ENCODE results near the gene MPP3. TPM values are rescaled to one million over a fixed set of nuclear protein-coding genes. Genes with fewer than 3 reads are reported as not detected.

Gene MPP3
- total RNA-seq, 1 experiment from 2014 or later: 5.7 TPM

DNA sequence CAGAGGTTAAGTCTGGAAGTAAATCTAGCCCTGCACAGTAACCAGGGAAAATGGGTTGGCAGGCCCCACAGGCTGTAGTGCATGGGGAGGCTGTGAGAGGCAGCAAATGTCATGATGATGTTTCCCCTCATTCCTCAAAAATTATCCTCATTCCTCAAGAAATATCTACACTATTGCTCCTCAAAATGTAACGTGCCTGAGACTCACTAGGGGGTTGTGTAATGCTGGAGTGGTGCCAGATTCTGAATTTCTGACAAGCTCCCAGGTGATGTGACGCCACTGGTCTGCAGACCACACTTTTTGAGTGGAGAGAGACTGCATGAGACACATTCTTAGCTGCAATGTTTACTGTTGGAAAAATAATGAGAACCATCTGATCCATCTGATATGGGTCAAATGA lies 1.2 kb upstream of the MPP3 start:
- no peak for TF ChIP-seq EZH2 (IDR thresholded peaks at IDR 0.05; ENCODE audit: borderline replicate concordance, low read depth, low read length, poor library complexity, severe bottlenecking)
- TF ChIP-seq CTCF (conservative IDR thresholded peaks at IDR 0.05; ENCODE audit: low read depth, low read length): no peak
- Histone ChIP-seq H3K27me3 (replicated peaks; ENCODE audit: insufficient read depth, low read depth, low read length, poor library complexity) (no peaks in the 10 kb centered on the region), H3K4me1 (ENCODE audit: insufficient read depth, low read length, poor library complexity, severe bottlenecking) (no peaks in the 10 kb centered on the region), H3K27ac (ENCODE audit: low read depth, low read length, poor library complexity, severe bottlenecking) (no peak overlapping the region), H3K36me3 (ENCODE audit: insufficient read depth, low read length, poor library complexity, severe bottlenecking) (no peaks in the 10 kb centered on the region), H3K9me3 (ENCODE audit: low read depth, low read length, poor library complexity, severe bottlenecking) (no peaks in the 10 kb centered on the region), H3K4me3 (ENCODE audit: low read depth, low read length, poor library complexity, severe bottlenecking) (no peak overlapping the region)
- BruUV-seq (replicated peaks): no TSS peak
- no peak for DNase-seq (ENCODE audit: low spot score)
- CTCF ChIA-PET: interaction anchor here (0.5 kb wide), 1 partner anchor 12 kb away, joined by 3 read pairs; no protein-coding TSS in a partner anchor
- POLR2A ChIA-PET (ENCODE audit: low non-redundant PET): no interaction called here
- intact Hi-C loops (cut with micrococcal nuclease; ENCODE audit: unreplicated experiment): no loop called here

DNA sequence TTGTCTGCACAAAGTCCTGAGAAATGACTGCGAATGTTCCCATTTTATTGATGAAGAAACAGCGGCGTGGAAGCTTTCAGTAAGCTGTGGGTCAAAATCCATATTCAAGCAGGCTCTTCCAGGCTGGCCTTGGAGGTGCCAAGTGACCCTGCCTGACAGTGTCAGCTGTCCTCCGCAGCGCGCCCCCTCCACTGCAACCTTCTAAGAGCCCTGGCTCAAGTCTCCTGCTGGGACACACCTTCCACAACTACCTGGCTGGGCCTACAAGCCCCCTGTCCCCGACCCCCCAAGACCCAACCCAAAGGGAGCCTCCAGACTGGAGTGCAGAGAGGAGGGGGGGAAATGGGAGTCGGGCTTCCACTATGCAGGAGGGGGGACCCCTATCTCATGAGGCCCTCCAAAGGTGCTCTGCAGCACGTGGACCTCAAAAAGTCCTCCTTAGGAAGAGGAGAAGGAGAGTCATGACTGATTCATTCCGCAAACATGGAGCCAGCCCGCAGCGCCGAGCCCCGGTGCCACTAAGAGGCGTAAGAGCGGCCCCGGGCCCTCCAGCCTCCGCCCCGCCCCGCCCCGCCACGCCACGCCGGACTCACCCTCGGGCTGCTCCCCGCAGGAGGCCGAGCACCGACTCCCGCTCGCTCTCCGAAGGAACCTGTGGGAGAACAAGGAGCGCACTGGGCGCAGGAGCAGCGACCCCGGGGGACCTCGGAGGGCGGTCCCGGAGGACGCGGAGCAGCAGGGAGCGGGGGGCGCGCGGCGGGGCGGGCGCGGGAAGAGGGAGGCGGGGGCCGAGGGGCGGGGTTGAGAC lies 574 bp downstream of the MPP3 start:
- TF ChIP-seq CTCF (conservative IDR thresholded peaks at IDR 0.05; ENCODE audit: low read depth, low read length) (no peak), EZH2 (IDR thresholded peaks at IDR 0.05; ENCODE audit: borderline replicate concordance, low read depth, low read length, poor library complexity, severe bottlenecking) (no peak)
- peak; percentile 14 for DNase-seq (ENCODE audit: low spot score)
- Histone ChIP-seq H3K27ac (ENCODE audit: low read depth, low read length, poor library complexity, severe bottlenecking) (peak overlapping the region; percentile 68), H3K4me1 (ENCODE audit: insufficient read depth, low read length, poor library complexity, severe bottlenecking) (no peaks in the 10 kb centered on the region), H3K4me3 (ENCODE audit: low read depth, low read length, poor library complexity, severe bottlenecking) (peak overlapping the region; percentile 58), H3K36me3 (ENCODE audit: insufficient read depth, low read length, poor library complexity, severe bottlenecking) (no peaks in the 10 kb centered on the region), H3K27me3 (replicated peaks; ENCODE audit: insufficient read depth, low read depth, low read length, poor library complexity) (no peaks in the 10 kb centered on the region), H3K9me3 (ENCODE audit: low read depth, low read length, poor library complexity, severe bottlenecking) (no peaks in the 10 kb centered on the region)
- ChIA-PET CTCF (no interaction called here), POLR2A (ENCODE audit: low non-redundant PET) (no interaction called here)
- intact Hi-C loops (cut with micrococcal nuclease; ENCODE audit: unreplicated experiment): no loop called here
- no TSS peak for BruUV-seq (replicated peaks)

- no TSS peak for BruUV-seq (replicated peaks)
- TF ChIP-seq EZH2 (IDR thresholded peaks at IDR 0.05; ENCODE audit: borderline replicate concordance, low read depth, low read length, poor library complexity, severe bottlenecking) (no peak), CTCF (conservative IDR thresholded peaks at IDR 0.05; ENCODE audit: low read depth, low read length) (no peak)
- DNase-seq (ENCODE audit: low spot score): no peak
- H3K27ac ChIP-seq (ENCODE audit: low read depth, low read length, poor library complexity, severe bottlenecking): no peak overlapping the region
- peak overlapping the region; percentile 58 for H3K4me3 ChIP-seq (ENCODE audit: low read depth, low read length, poor library complexity, severe bottlenecking)
- no peaks in the 10 kb centered on the region for H3K9me3 ChIP-seq (ENCODE audit: low read depth, low read length, poor library complexity, severe bottlenecking)
- ChIA-PET CTCF (no interaction called here), POLR2A (ENCODE audit: low non-redundant PET) (no interaction called here)
- H3K27me3 ChIP-seq (replicated peaks; ENCODE audit: insufficient read depth, low read depth, low read length, poor library complexity): no peaks in the 10 kb centered on the region
- intact Hi-C loops (cut with micrococcal nuclease; ENCODE audit: unreplicated experiment): no loop called here
- no peaks in the 10 kb centered on the region for H3K4me1 ChIP-seq (ENCODE audit: insufficient read depth, low read length, poor library complexity, severe bottlenecking)
- no peaks in the 10 kb centered on the region for H3K36me3 ChIP-seq (ENCODE audit: insufficient read depth, low read length, poor library complexity, severe bottlenecking)
These were observed 1.3 kb downstream of the MPP3 start for GRCh38 chr17:43831633-43832032.

All from A673 (cell line).